ENCODE data around the gene SNF8. TPM values are rescaled to one million over a fixed set of nuclear protein-coding genes. Genes with fewer than 3 reads are reported as not detected.
A peak's percentile ranks its signal among the peaks of the same experiment; 100 is the strongest.

SNF8 gene
- total and polyA plus RNA-seq, 9 of the 15 experiments (the other 6 are each of a cell fraction or from before 2014, with no cell fraction given), result 6.9 to 149 (median 117) TPM

DNA sequence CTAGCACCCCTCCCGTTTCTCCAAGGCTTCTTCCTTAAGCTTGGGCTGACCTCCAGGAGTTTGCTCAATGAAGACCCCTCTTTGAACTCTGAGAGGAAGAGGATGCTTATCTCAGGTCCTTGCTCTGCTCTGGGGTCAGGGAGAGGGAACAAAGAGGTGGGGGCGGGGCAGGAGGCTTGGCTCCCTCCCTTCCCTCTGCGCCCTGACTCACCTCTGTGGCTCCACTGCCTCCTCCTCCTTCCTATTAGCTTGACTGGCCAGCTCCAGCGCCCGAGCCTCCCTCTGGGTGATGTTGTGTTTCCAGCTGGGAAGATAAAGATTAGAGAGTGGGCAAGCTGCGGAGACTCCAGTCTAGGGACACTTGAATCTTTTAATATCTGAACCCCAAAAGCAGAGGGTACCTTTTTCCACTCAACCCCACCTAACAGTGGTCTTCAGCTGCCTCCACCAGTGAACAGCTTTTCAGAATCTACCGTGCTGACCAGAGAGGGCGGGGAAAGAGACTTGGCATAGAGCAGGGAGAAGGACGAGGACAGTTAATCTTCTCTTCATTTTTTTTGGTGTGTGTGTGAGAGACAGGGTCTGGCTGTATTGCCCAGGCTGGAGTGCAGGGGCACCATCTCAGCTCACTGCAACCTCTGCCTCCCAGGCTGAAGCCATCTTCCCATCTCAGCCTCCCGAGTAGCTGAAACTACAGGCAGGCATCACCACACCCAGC is 17.0 kb upstream of the SNF8 start (continued):
- TF ChIP-seq, protein P1, sequence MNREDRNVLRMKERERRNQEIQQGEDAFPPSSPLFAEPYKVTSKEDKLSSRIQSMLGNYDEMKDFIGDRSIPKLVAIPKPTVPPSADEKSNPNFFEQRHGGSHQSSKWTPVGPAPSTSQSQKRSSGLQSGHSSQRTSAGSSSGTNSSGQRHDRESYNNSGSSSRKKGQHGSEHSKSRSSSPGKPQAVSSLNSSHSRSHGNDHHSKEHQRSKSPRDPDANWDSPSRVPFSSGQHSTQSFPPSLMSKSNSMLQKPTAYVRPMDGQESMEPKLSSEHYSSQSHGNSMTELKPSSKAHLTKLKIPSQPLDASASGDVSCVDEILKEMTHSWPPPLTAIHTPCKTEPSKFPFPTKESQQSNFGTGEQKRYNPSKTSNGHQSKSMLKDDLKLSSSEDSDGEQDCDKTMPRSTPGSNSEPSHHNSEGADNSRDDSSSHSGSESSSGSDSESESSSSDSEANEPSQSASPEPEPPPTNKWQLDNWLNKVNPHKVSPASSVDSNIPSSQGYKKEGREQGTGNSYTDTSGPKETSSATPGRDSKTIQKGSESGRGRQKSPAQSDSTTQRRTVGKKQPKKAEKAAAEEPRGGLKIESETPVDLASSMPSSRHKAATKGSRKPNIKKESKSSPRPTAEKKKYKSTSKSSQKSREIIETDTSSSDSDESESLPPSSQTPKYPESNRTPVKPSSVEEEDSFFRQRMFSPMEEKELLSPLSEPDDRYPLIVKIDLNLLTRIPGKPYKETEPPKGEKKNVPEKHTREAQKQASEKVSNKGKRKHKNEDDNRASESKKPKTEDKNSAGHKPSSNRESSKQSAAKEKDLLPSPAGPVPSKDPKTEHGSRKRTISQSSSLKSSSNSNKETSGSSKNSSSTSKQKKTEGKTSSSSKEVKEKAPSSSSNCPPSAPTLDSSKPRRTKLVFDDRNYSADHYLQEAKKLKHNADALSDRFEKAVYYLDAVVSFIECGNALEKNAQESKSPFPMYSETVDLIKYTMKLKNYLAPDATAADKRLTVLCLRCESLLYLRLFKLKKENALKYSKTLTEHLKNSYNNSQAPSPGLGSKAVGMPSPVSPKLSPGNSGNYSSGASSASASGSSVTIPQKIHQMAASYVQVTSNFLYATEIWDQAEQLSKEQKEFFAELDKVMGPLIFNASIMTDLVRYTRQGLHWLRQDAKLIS (CRISPR knock-in tag; IDR thresholded peaks at IDR 0.05), result no peak
- peak; percentile 64 for TF ChIP-seq ARID1B (IDR thresholded peaks at IDR 0.05)
- TF ChIP-seq, protein P2, sequence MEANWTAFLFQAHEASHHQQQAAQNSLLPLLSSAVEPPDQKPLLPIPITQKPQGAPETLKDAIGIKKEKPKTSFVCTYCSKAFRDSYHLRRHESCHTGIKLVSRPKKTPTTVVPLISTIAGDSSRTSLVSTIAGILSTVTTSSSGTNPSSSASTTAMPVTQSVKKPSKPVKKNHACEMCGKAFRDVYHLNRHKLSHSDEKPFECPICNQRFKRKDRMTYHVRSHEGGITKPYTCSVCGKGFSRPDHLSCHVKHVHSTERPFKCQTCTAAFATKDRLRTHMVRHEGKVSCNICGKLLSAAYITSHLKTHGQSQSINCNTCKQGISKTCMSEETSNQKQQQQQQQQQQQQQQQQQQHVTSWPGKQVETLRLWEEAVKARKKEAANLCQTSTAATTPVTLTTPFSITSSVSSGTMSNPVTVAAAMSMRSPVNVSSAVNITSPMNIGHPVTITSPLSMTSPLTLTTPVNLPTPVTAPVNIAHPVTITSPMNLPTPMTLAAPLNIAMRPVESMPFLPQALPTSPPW (CRISPR knock-in tag; IDR thresholded peaks at IDR 0.05), result peak; percentile 74
- TF ChIP-seq ESRRA (IDR thresholded peaks at IDR 0.05; ENCODE audit: borderline replicate concordance, low read depth), result 0 out of 2 replicates have a peak, but pooled peaks have one; percentile 26
- 0 out of 4 replicates have a peak, but pooled peaks of 1 of the 2 experiments have one; percentile 53 for TF ChIP-seq RCOR1 (IDR thresholded peaks at IDR 0.05; ENCODE audit: borderline replicate concordance in 1 of 2, low read depth in 2 of 2, low read length in 2 of 2)
- TF ChIP-seq RAD21 (CRISPR knock-in tag; conservative IDR thresholded peaks at IDR 0.05 in 1 of 2, IDR thresholded peaks at IDR 0.05 in 1 of 2), result 0 out of 4 replicates have a peak, but pooled peaks of 1 of the 2 experiments have one; percentile 9
- peak; percentile 61 for TF ChIP-seq EGR1 (conservative IDR thresholded peaks at IDR 0.05)
- no peak for TF ChIP-seq DIDO1 (tag; IDR thresholded peaks at IDR 0.05; ENCODE audit: low read depth)
- no peak for TF ChIP-seq ZNF695 (CRISPR knock-in tag; IDR thresholded peaks at IDR 0.05)
- TF ChIP-seq RBFOX2 (IDR thresholded peaks at IDR 0.05; ENCODE audit: low read depth, low read length), result no peak
- no peak for TF ChIP-seq IRF2 (CRISPR knock-in tag; IDR thresholded peaks at IDR 0.05)
- TF ChIP-seq BHLHE40 (IDR thresholded peaks at IDR 0.05; ENCODE audit: low read length), result peak; percentile 7; the same call in 1 of the 2 replicates
- peak; percentile 61 for TF ChIP-seq SMARCE1 (IDR thresholded peaks at IDR 0.05)
- no peak for TF ChIP-seq EHMT2 (IDR thresholded peaks at IDR 0.05)
- peak; percentile 17; the same call in 1 of the 2 replicates for TF ChIP-seq TEAD4 (IDR thresholded peaks at IDR 0.05; ENCODE audit: low read length)
- TF ChIP-seq TEAD4 (CRISPR knock-in tag; IDR thresholded peaks at IDR 0.05; ENCODE audit: borderline replicate concordance), result no peak
- no peak for TF ChIP-seq KAT7 (CRISPR knock-in tag; IDR thresholded peaks at IDR 0.05; ENCODE audit: borderline replicate concordance)
- TF ChIP-seq TAF7 (tag; IDR thresholded peaks at IDR 0.05), result no peak
- peak; percentile 73 for TF ChIP-seq JUND (IDR thresholded peaks at IDR 0.05; ENCODE audit: borderline replicate concordance, low read depth, low read length)
- TF ChIP-seq JUND (tag; IDR thresholded peaks at IDR 0.05; ENCODE audit: borderline replicate concordance, low read depth, low read length), result no peak; the same call in 2 of the 3 replicates
- TF ChIP-seq ZNF121 (CRISPR knock-in tag; conservative IDR thresholded peaks at IDR 0.05), result peak; percentile 82
- TF ChIP-seq, protein P3, sequence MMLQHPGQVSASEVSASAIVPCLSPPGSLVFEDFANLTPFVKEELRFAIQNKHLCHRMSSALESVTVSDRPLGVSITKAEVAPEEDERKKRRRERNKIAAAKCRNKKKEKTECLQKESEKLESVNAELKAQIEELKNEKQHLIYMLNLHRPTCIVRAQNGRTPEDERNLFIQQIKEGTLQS (IDR thresholded peaks at IDR 0.05), result peak; percentile 62
- TF ChIP-seq, protein P3 (CRISPR knock-in tag; conservative IDR thresholded peaks at IDR 0.05), result no peak
